ENCODE measurements around the gene ABCC5.

DNA sequence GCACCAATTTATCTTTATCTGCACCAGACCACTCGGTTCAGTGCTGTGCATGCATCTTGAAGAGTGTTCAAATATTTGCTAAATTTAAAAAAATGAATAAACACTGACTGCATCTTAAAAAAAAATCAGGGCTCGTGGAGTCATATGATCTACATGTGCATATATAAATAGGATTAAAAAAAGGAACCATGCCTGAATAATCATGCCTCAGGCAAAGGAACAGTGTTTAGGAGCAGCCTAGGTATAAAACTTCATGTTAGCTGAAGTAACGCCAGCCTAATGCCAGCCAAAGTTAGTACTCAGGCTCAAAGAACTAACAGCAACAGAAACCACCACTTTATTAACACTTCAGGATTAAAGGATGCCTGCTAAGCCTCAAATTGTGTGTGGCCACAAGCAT lies 9.5 kb downstream of the ABCC5 start:
- TF ChIP-seq POLR2AphosphoS5 (IDR thresholded peaks at IDR 0.05; ENCODE audit: low read depth, low read length) (no peak), CTCF (IDR thresholded peaks at IDR 0.05) (no peak), SIN3A (IDR thresholded peaks at IDR 0.05; ENCODE audit: borderline replicate concordance, insufficient read depth, low read depth, low read length) (no peak)
